Cortex of kidney (tissue), 1 donor: ENCODE measurements around the gene EMCN.
"Not testable (repeated sequence)": the region's sequence is repeated elsewhere in the genome, so short reads cannot be mapped to it uniquely, and the experiment has no call there.

Experiments
- DNase-seq: peaks from one replicate; lab custom pipeline; 2025; lab: John Stamatoyannopoulos, UW

EMCN gene

GRCh38 chr4:100379583-100380105 is 138.2 kb downstream of the EMCN start:
- DNase-seq, result no peak

- DNase-seq, result no peak
These were observed 145.4 kb downstream of the EMCN start for GRCh38 chr4:100372432-100372831.

GRCh38 chr4:100369871-100370270 is 148.0 kb downstream of the EMCN start:
- no peak for DNase-seq

GRCh38 chr4:100367451-100367850 is 150.4 kb downstream of the EMCN start:
- no peak for DNase-seq

GRCh38 chr4:100366213-100366612 is 151.6 kb downstream of the EMCN start:
- no peak for DNase-seq

- no peak for DNase-seq
These were observed 155.5 kb downstream of the EMCN start for GRCh38 chr4:100362366-100362765.

GRCh38 chr4:100361336-100361735 is 156.5 kb downstream of the EMCN start:
- DNase-seq, result no peak

- DNase-seq, result no peak
These were observed 157.6 kb downstream of the EMCN start for GRCh38 chr4:100360211-100360610.

- DNase-seq, result no peak
These were observed 158.4 kb downstream of the EMCN start for GRCh38 chr4:100359441-100359840.

- DNase-seq, result no peak
These were observed 160.3 kb downstream of the EMCN start for GRCh38 chr4:100357542-100357941.

GRCh38 chr4:100356172-100356571 is 161.7 kb downstream of the EMCN start:
- no peak for DNase-seq

- DNase-seq, result not testable (repeated sequence)
These were observed 165.5 kb downstream of the EMCN start for GRCh38 chr4:100352352-100352751.

- DNase-seq, result no peak
These were observed 169.3 kb downstream of the EMCN start for GRCh38 chr4:100348473-100348872.

GRCh38 chr4:100347241-100347640 is 170.6 kb downstream of the EMCN start:
- no peak for DNase-seq

- DNase-seq, result no peak
These were observed 172.2 kb downstream of the EMCN start for GRCh38 chr4:100345585-100345984.
